HG02973 (cell line): ENCODE data around the gene EHBP1.
"Not testable (repeated sequence)": the region's sequence is repeated elsewhere in the genome, so short reads cannot be mapped to it uniquely, and the experiment has no call there.

ENCODE experiments used
- ATAC-seq: cut with Tn5 transposase; IDR thresholded peaks from one replicate; pipeline ENCODE4 v1.9.1; 2021; ENCODE audit warnings: moderate library complexity; ENCODE audit not compliant: unreplicated experiment

Gene EHBP1

GRCh38 chr2:63003351-63003750 is 297.8 kb downstream of the EHBP1 start:
- ATAC-seq, result no peak

- no peak for ATAC-seq
Observed at GRCh38 chr2:63007813-63008458, 302.4 kb downstream of the EHBP1 start.

GRCh38 chr2:63008838-63009237 is 303.3 kb downstream of the EHBP1 start:
- no peak for ATAC-seq

GRCh38 chr2:63009490-63009889 is 304.0 kb downstream of the EHBP1 start:
- ATAC-seq, result no peak

GRCh38 chr2:63012541-63012940 is 307.0 kb downstream of the EHBP1 start:
- no peak for ATAC-seq

- ATAC-seq, result no peak
Observed at GRCh38 chr2:63013438-63013837, 307.9 kb downstream of the EHBP1 start.

- no peak for ATAC-seq
Observed at GRCh38 chr2:63015389-63015788, 309.9 kb downstream of the EHBP1 start.

GRCh38 chr2:63018439-63018838 is 312.9 kb downstream of the EHBP1 start:
- ATAC-seq, result no peak

GRCh38 chr2:63019686-63020085 is 314.2 kb downstream of the EHBP1 start:
- not testable (repeated sequence) for ATAC-seq

GRCh38 chr2:63023444-63023843 is 317.9 kb downstream of the EHBP1 start:
- peak; percentile 54 for ATAC-seq

GRCh38 chr2:63027220-63027619 is 321.7 kb downstream of the EHBP1 start:
- no peak for ATAC-seq

GRCh38 chr2:63029058-63029457 is 323.5 kb downstream of the EHBP1 start:
- no peak for ATAC-seq

GRCh38 chr2:63034526-63034925 is 329.0 kb downstream of the EHBP1 start:
- ATAC-seq, result no peak

- ATAC-seq, result no peak
Observed at GRCh38 chr2:63035169-63035568, 329.7 kb downstream of the EHBP1 start.

GRCh38 chr2:63035660-63036059 is 330.1 kb downstream of the EHBP1 start:
- no peak for ATAC-seq

- ATAC-seq, result no peak
Observed at GRCh38 chr2:63038034-63038433, 332.5 kb downstream of the EHBP1 start.

- no peak for ATAC-seq
Observed at GRCh38 chr2:63040586-63040985, 335.1 kb downstream of the EHBP1 start.

GRCh38 chr2:63041592-63041991 is 336.1 kb downstream of the EHBP1 start:
- no peak for ATAC-seq

- no peak for ATAC-seq
Observed at GRCh38 chr2:63044362-63045327, 339.1 kb downstream of the EHBP1 start.

GRCh38 chr2:63046552-63046951 is 341.0 kb downstream of the EHBP1 start:
- no peak for ATAC-seq

GRCh38 chr2:63046961-63047320 is 341.4 kb downstream of the EHBP1 start:
- no peak for ATAC-seq
